Activated naive CD4-positive, alpha-beta T cell treated with anti-CD3 and anti-CD28 coated beads, Interleukin-2, amount 50 U/mL, for 72 hours (primary cell): Measurements from ENCODE around the gene ZSWIM2. TPM values are rescaled to one million over a fixed set of nuclear protein-coding genes. Genes with fewer than 3 reads are reported as not detected.
A peak's percentile ranks its signal among the peaks of the same experiment; 100 is the strongest.
"Not testable (repeated sequence)": the region's sequence is repeated elsewhere in the genome, so short reads cannot be mapped to it uniquely, and the experiment has no call there.

Source experiments
- ATAC-seq, 2 donors: fragments of 150-1000 bp; cut with Tn5 transposase; 2 replicates each; pipeline ENCODE4 v1.10.0; 2021; ENCODE audit warnings: mild to moderate bottlenecking in 2 of 2, moderate library complexity in 2 of 2
- DNase-seq, 2 donors: peaks; one replicate each; pipeline ENCODE4 v3.0.0; 2021 to 2022; ENCODE audit warnings: low spot score in 2 of 2
- H3K27ac Mint-ChIP-seq, 2 donors: one replicate each; pipeline ENCODE4 v1.8.0; 2022; ENCODE audit warnings: mild to moderate bottlenecking in 2 of 2, mixed read lengths in 2 of 2
- H3K36me3 Mint-ChIP-seq, 2 donors: one replicate each; pipeline ENCODE4 v1.8.0; 2022; ENCODE audit warnings: mixed read lengths in 2 of 2
- H3K9me3 Mint-ChIP-seq, 2 donors: one replicate each; pipeline ENCODE4 v1.8.0; 2022; ENCODE audit warnings: mixed read lengths in 2 of 2
- total RNA-seq, 2 donors: library from RNA; stranded (reverse); gene quantifications; one replicate each; pipeline ENCODE4 v1.2.3, GENCODE V29; 2022

The ZSWIM2 gene
- not detected for total RNA-seq

- peaks cover 0 to 5% of the 10 kb centered on the region in 2 donors for H3K36me3 Mint-ChIP-seq
- peaks cover 0 to 5% of the 10 kb centered on the region in 2 donors for H3K9me3 Mint-ChIP-seq
- no peak within 1 kb of the TSS for H3K27ac Mint-ChIP-seq
- peak in 1 of 2 donors; percentile 14 for DNase-seq
- peak; percentile 11 to 76 for ATAC-seq
Measured at GRCh38 chr2:186848873-186849578, at the start of gene ZSWIM2. TSS of gene ZSWIM2 (minus strand) at chr2:186849170. CDS start at chr2:186849130, 40 bp downstream.

GRCh38 chr2:186896220-186896619 is 47.2 kb upstream of the ZSWIM2 start:
- not testable (repeated sequence) for DNase-seq, ATAC-seq, H3K27ac Mint-ChIP-seq, H3K36me3 Mint-ChIP-seq
- H3K9me3 Mint-ChIP-seq, result peaks cover 5 to 16% of the 10 kb centered on the region in 2 donors

- no peak for DNase-seq
- peaks cover under 1 to 12% of the 10 kb centered on the region in 2 donors for H3K9me3 Mint-ChIP-seq
- ATAC-seq, result no peak
- H3K36me3 Mint-ChIP-seq, result no peaks in the 10 kb centered on the region
- H3K27ac Mint-ChIP-seq, result no peak overlapping the region
Measured at GRCh38 chr2:186895451-186895850, 46.5 kb upstream of the ZSWIM2 start.

DNA sequence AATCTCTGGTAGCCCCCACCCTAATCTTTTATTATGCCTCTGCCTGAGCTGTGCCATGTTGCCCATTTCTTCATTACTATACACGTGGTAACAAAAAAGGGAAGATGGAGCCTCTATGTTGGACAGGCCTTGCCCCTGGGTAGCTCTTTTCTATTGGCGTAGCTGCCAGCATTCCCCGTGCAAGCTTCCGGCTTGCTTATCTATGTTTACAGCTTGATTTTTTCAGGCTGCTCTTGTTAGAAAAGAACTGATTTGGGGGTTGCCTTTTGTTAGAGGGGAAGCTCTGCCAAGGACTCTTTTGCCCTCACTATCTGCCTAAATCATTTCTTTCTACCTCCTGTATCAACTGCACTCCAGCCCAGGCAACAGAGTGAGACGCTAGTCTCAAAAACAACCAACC is 45.5 kb upstream of the ZSWIM2 start:
- H3K27ac Mint-ChIP-seq, result no peak overlapping the region
- peaks cover 0 to 6% of the 10 kb centered on the region in 2 donors for H3K9me3 Mint-ChIP-seq
- ATAC-seq (no peak), DNase-seq (no peak)
- no peaks in the 10 kb centered on the region for H3K36me3 Mint-ChIP-seq

- ATAC-seq (no peak), DNase-seq (no peak)
- no peak overlapping the region for H3K27ac Mint-ChIP-seq
- no peaks in the 10 kb centered on the region for H3K36me3 Mint-ChIP-seq
- H3K9me3 Mint-ChIP-seq, result no peaks in the 10 kb centered on the region
Measured at GRCh38 chr2:186892821-186893220, 43.9 kb upstream of the ZSWIM2 start.

GRCh38 chr2:186891185-186891621 is 42.2 kb upstream of the ZSWIM2 start:
- DNase-seq (no peak), ATAC-seq (no peak)
- no peaks in the 10 kb centered on the region for H3K9me3 Mint-ChIP-seq
- H3K27ac Mint-ChIP-seq, result no peak overlapping the region
- no peaks in the 10 kb centered on the region for H3K36me3 Mint-ChIP-seq

GRCh38 chr2:186889101-186889879 is 40.3 kb upstream of the ZSWIM2 start:
- ATAC-seq (no peak), DNase-seq (no peak)
- Mint-ChIP-seq H3K36me3 (no peaks in the 10 kb centered on the region), H3K9me3 (no peaks in the 10 kb centered on the region), H3K27ac (no peak overlapping the region)

GRCh38 chr2:186887107-186888090 is 38.4 kb upstream of the ZSWIM2 start:
- Mint-ChIP-seq H3K27ac (no peak overlapping the region), H3K36me3 (peaks cover 0 to 3% of the 10 kb centered on the region in 2 donors), H3K9me3 (peaks cover under 1 to 1% of the 10 kb centered on the region in 2 donors)
- no peak for ATAC-seq
- no peak for DNase-seq

DNA sequence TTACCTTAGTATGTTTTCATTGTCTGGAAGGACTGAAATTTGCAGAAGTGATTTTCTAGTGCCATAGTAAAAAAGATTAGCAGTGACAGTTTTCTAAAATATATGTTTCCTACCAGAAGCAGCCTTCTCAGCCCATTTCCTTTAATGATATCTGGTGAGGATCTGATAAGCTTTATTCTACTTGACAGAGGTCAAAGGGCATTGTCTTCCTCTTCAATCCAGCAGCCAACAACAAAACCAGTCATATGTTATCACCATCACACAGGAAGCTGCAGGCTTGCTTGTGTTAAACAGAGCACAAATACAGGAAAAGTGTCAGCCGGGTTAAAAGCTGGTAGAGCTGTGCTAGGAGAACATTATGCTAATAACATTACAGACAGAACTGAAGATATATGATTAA is 35.6 kb upstream of the ZSWIM2 start:
- H3K27ac Mint-ChIP-seq, result no peak overlapping the region

DNA sequence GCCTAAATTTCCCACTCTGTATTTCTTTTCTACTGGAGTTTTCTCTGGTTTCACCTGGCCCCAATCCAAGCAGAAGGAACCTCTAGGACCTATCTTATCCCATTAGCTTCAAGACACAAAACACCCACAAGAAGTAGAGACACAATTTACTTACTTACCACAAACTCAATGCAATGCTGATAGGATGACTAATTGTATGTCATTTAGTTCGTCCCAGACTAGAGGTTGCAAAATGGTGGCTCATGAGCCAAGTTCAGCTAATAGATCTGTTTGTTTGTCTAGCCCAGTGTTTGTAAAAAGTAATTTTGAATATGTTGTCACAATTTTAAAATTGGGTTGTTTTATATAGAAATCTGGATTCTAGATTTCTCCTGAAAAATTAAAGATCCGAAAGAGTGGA is 34.7 kb upstream of the ZSWIM2 start:
- peaks cover 0 to 5% of the 10 kb centered on the region in 2 donors for H3K36me3 Mint-ChIP-seq
- no peak overlapping the region for H3K27ac Mint-ChIP-seq
- DNase-seq (no peak), ATAC-seq (no peak)
- peaks cover 11 to 12% of the 10 kb centered on the region in 2 donors for H3K9me3 Mint-ChIP-seq

More for the DNA sequence above, 35.6 kb upstream of the ZSWIM2 start:
- peaks cover 0 to 5% of the 10 kb centered on the region in 2 donors for H3K36me3 Mint-ChIP-seq
- H3K9me3 Mint-ChIP-seq, result peaks cover 11 to 12% of the 10 kb centered on the region in 2 donors
- no peak for ATAC-seq
- DNase-seq, result no peak

DNA sequence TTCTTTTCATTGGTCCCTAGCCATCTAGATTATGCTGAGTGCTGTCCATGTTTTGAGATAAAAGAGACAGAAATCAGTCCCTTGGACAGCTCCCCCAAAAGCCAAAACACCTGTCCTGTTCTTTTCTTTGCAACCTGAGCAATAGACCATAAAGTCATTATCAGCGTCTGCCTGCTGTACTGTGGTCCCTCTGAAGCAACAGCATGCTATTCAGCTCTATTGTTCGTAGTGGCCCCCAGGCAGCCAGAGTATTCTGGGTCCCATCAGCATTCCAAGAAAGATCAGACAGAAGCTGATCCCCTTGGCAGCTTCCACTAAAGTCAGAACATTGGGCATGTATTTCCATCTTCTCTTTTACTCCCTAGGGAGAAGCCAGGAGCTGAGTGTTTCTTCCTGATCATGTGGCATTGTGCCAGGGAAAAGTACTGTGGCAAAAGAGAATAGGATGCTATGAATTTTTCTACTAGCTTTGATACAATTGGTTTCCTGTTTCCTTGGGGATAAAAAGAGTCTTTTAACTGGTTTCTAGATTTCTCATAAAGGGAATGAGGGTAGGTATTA is 33.6 kb upstream of the ZSWIM2 start:
- no peak for DNase-seq
- Mint-ChIP-seq H3K36me3 (peaks cover 0 to 5% of the 10 kb centered on the region in 2 donors), H3K27ac (no peak overlapping the region), H3K9me3 (peaks cover 11 to 12% of the 10 kb centered on the region in 2 donors)
- ATAC-seq, result no peak

GRCh38 chr2:186881660-186882059 is 32.7 kb upstream of the ZSWIM2 start:
- Mint-ChIP-seq H3K9me3 (peaks cover 11 to 12% of the 10 kb centered on the region in 2 donors), H3K36me3 (peaks cover 0 to 5% of the 10 kb centered on the region in 2 donors), H3K27ac (no peak overlapping the region)
- no peak for ATAC-seq
- DNase-seq, result no peak

DNA sequence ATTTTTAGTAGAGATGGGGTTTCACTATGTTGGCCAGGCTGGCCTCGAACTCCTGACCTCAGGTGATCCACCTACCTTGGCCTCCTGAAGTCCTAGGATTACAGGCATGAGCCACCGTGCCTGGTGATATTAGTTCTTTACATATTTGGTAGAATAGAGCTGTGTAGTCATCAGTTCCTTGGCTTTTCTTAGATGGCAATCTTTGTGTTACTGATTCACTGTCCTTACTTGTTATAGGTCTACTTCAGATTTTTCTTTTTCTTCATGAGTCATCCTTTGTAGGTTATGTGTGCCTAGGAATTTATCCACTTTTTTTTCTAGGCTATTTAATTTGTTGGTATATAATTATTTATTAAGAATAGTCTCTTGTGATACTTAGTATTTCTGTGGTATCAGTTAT is 30.3 kb upstream of the ZSWIM2 start:
- peaks cover 0 to 5% of the 10 kb centered on the region in 2 donors for H3K36me3 Mint-ChIP-seq
- H3K9me3 Mint-ChIP-seq, result peaks cover 12 to 15% of the 10 kb centered on the region in 2 donors
- ATAC-seq, result no peak
- no peak overlapping the region for H3K27ac Mint-ChIP-seq
- DNase-seq, result no peak

- DNase-seq (no peak), ATAC-seq (no peak)
- Mint-ChIP-seq H3K9me3 (peaks cover 0 to 4% of the 10 kb centered on the region in 2 donors), H3K36me3 (no peaks in the 10 kb centered on the region), H3K27ac (no peak overlapping the region)
Measured at GRCh38 chr2:186874713-186875112, 25.7 kb upstream of the ZSWIM2 start.

DNA sequence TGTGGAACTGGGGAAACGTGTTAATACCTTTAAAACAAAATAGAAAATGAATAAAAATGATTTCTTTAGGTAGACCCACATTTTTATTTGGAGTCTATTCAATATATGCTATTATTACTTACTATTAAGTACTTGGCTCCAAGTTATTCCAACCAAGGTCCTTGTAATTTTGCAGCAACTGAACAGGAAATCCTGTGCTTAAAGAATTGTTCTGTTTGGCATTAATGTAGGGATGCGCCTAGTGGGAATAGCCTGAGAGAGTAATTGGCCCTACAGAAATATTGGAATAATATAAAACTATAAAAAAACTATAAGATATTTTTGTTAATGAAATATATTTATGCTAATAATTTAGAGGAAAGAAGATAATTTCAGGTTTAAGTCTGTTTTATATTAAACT is 22.9 kb upstream of the ZSWIM2 start:
- Mint-ChIP-seq H3K9me3 (peaks cover 0 to 4% of the 10 kb centered on the region in 2 donors), H3K27ac (no peak overlapping the region), H3K36me3 (no peaks in the 10 kb centered on the region)
- no peak for DNase-seq
- no peak for ATAC-seq

- H3K9me3 Mint-ChIP-seq, result no peaks in the 10 kb centered on the region
- no peaks in the 10 kb centered on the region for H3K36me3 Mint-ChIP-seq
- H3K27ac Mint-ChIP-seq, result no peak overlapping the region
- no peak for DNase-seq
- ATAC-seq, result no peak
Measured at GRCh38 chr2:186868344-186868743, 19.4 kb upstream of the ZSWIM2 start.
